ENCODE data around the gene TRPV4.

Gene TRPV4

DNA sequence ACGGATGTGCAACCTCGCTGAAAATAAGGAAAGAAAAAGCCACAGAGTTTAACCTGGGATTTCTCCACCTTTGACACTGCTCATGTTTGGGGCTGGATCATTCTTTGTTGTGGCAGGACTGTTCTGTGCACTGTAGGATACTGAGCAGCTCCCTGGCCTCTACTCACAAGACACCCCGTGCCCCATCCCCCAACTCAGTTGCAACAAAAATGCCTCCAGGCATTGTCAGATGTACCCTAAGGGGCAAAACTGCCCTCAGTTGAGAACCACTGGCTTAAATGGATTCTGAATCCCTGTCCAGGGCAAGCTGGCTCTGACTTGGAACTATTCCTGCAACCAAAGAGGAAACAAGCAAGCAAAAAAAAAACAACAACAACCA lies 45.0 kb upstream of the TRPV4 start:
- H3K4me3 ChIP-seq (ENCODE audit: control insufficient read depth, low read depth, low read length), result no peak overlapping the region
- TF ChIP-seq, protein P1, sequence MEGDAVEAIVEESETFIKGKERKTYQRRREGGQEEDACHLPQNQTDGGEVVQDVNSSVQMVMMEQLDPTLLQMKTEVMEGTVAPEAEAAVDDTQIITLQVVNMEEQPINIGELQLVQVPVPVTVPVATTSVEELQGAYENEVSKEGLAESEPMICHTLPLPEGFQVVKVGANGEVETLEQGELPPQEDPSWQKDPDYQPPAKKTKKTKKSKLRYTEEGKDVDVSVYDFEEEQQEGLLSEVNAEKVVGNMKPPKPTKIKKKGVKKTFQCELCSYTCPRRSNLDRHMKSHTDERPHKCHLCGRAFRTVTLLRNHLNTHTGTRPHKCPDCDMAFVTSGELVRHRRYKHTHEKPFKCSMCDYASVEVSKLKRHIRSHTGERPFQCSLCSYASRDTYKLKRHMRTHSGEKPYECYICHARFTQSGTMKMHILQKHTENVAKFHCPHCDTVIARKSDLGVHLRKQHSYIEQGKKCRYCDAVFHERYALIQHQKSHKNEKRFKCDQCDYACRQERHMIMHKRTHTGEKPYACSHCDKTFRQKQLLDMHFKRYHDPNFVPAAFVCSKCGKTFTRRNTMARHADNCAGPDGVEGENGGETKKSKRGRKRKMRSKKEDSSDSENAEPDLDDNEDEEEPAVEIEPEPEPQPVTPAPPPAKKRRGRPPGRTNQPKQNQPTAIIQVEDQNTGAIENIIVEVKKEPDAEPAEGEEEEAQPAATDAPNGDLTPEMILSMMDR (conservative IDR thresholded peaks at IDR 0.05; ENCODE audit: control insufficient read depth, insufficient read depth, low read depth, low read length), result no peak
- DNase-seq (ENCODE audit: low read depth), result no peak

DNA sequence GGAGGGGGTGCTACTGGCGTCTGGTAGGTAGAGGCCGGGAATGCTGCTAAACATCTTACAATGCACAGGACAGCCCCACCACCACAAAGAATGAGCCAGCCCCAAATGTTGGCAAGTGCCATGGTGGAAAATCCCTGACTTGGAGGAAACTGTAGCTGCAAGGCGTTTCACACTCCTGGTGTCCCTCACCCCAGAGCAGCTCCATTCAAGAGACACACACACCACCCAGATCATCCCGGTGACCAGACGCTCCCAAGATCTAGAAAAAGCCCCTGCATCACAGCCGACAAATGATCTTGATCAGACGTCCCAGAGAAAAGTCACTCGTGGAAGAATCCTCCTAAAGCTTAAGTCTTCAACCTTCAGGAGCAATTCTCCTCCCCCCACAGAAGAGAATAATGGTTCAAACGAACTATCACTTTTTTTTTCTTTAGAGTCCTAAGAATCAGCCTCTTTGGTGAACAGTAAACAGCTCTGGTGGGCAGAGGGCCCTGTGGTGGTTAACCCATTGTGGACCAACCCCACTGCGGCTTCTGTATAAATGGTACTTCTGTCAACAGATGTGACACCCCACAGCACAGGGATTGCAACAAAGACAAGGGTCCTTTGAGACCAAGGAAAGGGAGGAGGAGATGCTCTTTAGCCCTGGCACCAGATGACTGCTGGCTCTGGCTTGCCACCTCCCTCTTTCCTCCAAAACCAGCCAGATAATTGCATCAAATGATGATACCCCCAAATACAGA lies 44.5 kb upstream of the TRPV4 start:
- TF ChIP-seq, protein P1 (conservative IDR thresholded peaks at IDR 0.05; ENCODE audit: control insufficient read depth, insufficient read depth, low read depth, low read length), result no peak
- H3K4me3 ChIP-seq (ENCODE audit: control insufficient read depth, low read depth, low read length), result no peak overlapping the region
- no peak for DNase-seq (ENCODE audit: low read depth)

GRCh38 chr12:109876406-109876805 lies 43.2 kb upstream of the TRPV4 start:
- TF ChIP-seq, protein P1 (conservative IDR thresholded peaks at IDR 0.05; ENCODE audit: control insufficient read depth, insufficient read depth, low read depth, low read length), result no peak
- DNase-seq (ENCODE audit: low read depth), result no peak

DNA sequence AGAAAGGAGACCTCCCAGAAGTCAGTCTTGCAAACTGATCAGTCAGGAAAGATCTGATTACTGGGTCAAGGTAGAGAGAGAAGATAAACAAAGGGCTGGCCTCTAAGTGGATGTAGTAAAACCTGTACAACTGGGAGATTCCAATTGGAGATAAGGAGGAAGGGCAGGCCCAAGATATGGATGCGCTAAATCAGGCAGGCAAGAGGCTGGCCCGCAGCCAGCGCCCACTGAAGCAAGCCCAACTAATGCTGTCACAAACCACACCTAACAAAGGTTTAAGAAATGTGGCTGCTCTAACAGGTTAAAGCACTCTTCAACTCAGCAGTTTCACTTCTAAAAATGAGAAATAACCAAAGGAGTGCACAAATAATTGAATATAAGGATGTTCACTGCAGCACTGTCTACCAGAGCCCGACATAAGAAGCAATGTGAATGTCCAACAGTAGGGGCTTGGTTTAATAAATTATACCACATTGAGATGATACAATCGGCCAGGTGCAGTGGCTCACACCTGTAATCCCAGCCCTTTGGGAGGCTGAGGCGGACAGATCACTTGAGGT lies 42.5 kb upstream of the TRPV4 start:
- TF ChIP-seq, protein P1 (conservative IDR thresholded peaks at IDR 0.05; ENCODE audit: control insufficient read depth, insufficient read depth, low read depth, low read length), result no peak

More at GRCh38 chr12:109876406-109876805, 43.2 kb upstream of the TRPV4 start:
- no peak overlapping the region for H3K4me3 ChIP-seq (ENCODE audit: control insufficient read depth, low read depth, low read length)

GRCh38 chr12:109873653-109874052 lies 40.5 kb upstream of the TRPV4 start:
- TF ChIP-seq, protein P1 (conservative IDR thresholded peaks at IDR 0.05; ENCODE audit: control insufficient read depth, insufficient read depth, low read depth, low read length), result no peak
- DNase-seq (ENCODE audit: low read depth), result no peak
- no peak overlapping the region for H3K4me3 ChIP-seq (ENCODE audit: control insufficient read depth, low read depth, low read length)

More for the DNA sequence above, 42.5 kb upstream of the TRPV4 start:
- no peak overlapping the region for H3K4me3 ChIP-seq (ENCODE audit: control insufficient read depth, low read depth, low read length)
- no peak for DNase-seq (ENCODE audit: low read depth)

GRCh38 chr12:109871668-109872314 lies 38.6 kb upstream of the TRPV4 start:
- H3K4me3 ChIP-seq (ENCODE audit: control insufficient read depth, low read depth, low read length), result no peak overlapping the region
- TF ChIP-seq, protein P1 (conservative IDR thresholded peaks at IDR 0.05; ENCODE audit: control insufficient read depth, insufficient read depth, low read depth, low read length), result no peak
- DNase-seq (ENCODE audit: low read depth), result peak; percentile 54
